H1 (cell line): ENCODE measurements around the gene AIG1. TPM values are rescaled to one million over a fixed set of nuclear protein-coding genes. Genes with fewer than 3 reads are reported as not detected.

Experiments
- CTCF ChIA-PET: fragments of 300-600 bp; sonication (Branson Sonifier 250); formaldehyde crosslinking; loops from one replicate; lab custom pipeline; 2021; ENCODE audit not compliant: partially characterized antibody; lab: Charles Lee
- POLR2A ChIA-PET: fragments of 300-600 bp; sonication (Branson Sonifier 250); formaldehyde crosslinking; loops from one replicate; lab custom pipeline; 2021; ENCODE audit warnings: inconsistent platforms; ENCODE audit not compliant: partially characterized antibody; lab: Charles Lee
- DNase-seq, 2 experiments: peaks; one replicate each; pipeline versions ENCODE4 v3.0.0 to v3.0.0-alpha.2; 2010 to 2022; ENCODE audit warnings: low spot score in 2 of 2, low read depth in 1 of 2, mixed read lengths in 1 of 2
- FAIRE-seq: peaks from 2 replicates; lab custom pipeline; 2011; peaks lifted over from hg19 to GRCh38; lab: Jason Lieb, UNC
- H2AFZ ChIP-seq: 2 replicates; pipeline ENCODE4 v1.8.1; 2012; ENCODE audit warnings: low read length, inconsistent platforms
- H2AK5ac ChIP-seq: 2 replicates; pipeline ENCODE4 v1.6.1; 2013; ENCODE audit warnings: low read depth, low read length
- H2BK120ac ChIP-seq: replicated peaks from 2 replicates; pipeline ENCODE3; 2013; ENCODE audit warnings: low read depth, low read length, inconsistent platforms
- H2BK12ac ChIP-seq: 2 replicates; pipeline ENCODE4 v1.6.1; 2013; ENCODE audit warnings: low read depth, low read length
- H2BK15ac ChIP-seq: 2 replicates; pipeline ENCODE4 v1.6.1; 2013; ENCODE audit warnings: low read length
- H2BK20ac ChIP-seq: 2 replicates; pipeline ENCODE4 v1.6.1; 2013; ENCODE audit warnings: low read length
- H2BK5ac ChIP-seq: 2 replicates; pipeline ENCODE4 v1.6.1; 2013; ENCODE audit warnings: low read depth, low read length
- H3K14ac ChIP-seq: 2 replicates; pipeline ENCODE4 v1.6.1; 2013; ENCODE audit warnings: inconsistent platforms; ENCODE audit not compliant: insufficient read length
- H3K18ac ChIP-seq: 2 replicates; pipeline ENCODE4 v1.6.1; 2013; ENCODE audit warnings: low read length; ENCODE audit errors: extremely low read depth
- H3K23ac ChIP-seq: 2 replicates; pipeline ENCODE4 v1.6.1; 2013; ENCODE audit warnings: inconsistent platforms; ENCODE audit not compliant: insufficient read length
- H3K23me2 ChIP-seq: 2 replicates; pipeline ENCODE4 v1.6.1; 2013; ENCODE audit warnings: low read depth, low read length
- H3K27ac ChIP-seq: 2 replicates; pipeline ENCODE4 v1.6.1; 2011; ENCODE audit warnings: low read depth, low read length, inconsistent platforms
- H3K27me3 ChIP-seq, 4 experiments: replicated peaks in 1 of 4; 1 replicate in 1 of 4; 2 replicates in 3 of 4; pipeline versions ENCODE4 v1.6.1 to v1.8.1; 2011 to 2013; ENCODE audit warnings: low read length in 3 of 4, mild to moderate bottlenecking in 3 of 4, inconsistent platforms in 2 of 4, mixed read lengths in 2 of 4, moderate library complexity in 1 of 4; ENCODE audit not compliant: control insufficient read depth in 3 of 4, insufficient read depth in 3 of 4; ENCODE audit errors: extremely low read depth in 1 of 4
- H3K36me3 ChIP-seq, 4 experiments: 2 replicates each; pipeline versions ENCODE4 v1.6.1 to v1.8.1; 2011 to 2013; ENCODE audit warnings: mild to moderate bottlenecking in 4 of 4, low read length in 3 of 4, moderate library complexity in 2 of 4, control low read depth in 1 of 4, inconsistent platforms in 1 of 4; ENCODE audit not compliant: insufficient read depth in 4 of 4, control insufficient read depth in 2 of 4
- H3K4ac ChIP-seq: replicated peaks from 2 replicates; pipeline ENCODE3; 2013; ENCODE audit warnings: low read length, low read depth, mixed read lengths, inconsistent platforms; ENCODE audit not compliant: insufficient read length
- H3K4me1 ChIP-seq, 4 experiments: replicated peaks in 1 of 4; 1 replicate in 1 of 4; 2 replicates in 3 of 4; pipeline versions ENCODE4 v1.6.1 to v1.8.1; 2011 to 2013; ENCODE audit warnings: low read length in 3 of 4, inconsistent platforms in 2 of 4, mixed read lengths in 1 of 4; ENCODE audit not compliant: insufficient read depth in 4 of 4, control insufficient read depth in 3 of 4
- H3K4me2 ChIP-seq, 2 experiments: 2 replicates each; pipeline versions ENCODE4 v1.6.1 to v1.8.1; 2011 to 2013; ENCODE audit warnings: low read depth in 2 of 2, low read length in 2 of 2, control low read depth in 1 of 2, inconsistent platforms in 1 of 2, mild to moderate bottlenecking in 1 of 2; ENCODE audit not compliant: insufficient read depth in 1 of 2
- H3K4me3 ChIP-seq, 4 experiments: fragments of 200-600, 300-600 bp in 1 of 4; sonication (generic), shearing (Covaris generic), sonication (Bioruptor Twin) in 1 of 4; 2 replicates each; pipeline versions ENCODE4 v1.5.1 to v1.8.1; 2011 to 2016; ENCODE audit warnings: low read length in 4 of 4, low read depth in 3 of 4, control low read depth in 2 of 4, inconsistent platforms in 2 of 4, mild to moderate bottlenecking in 2 of 4, mixed read lengths in 1 of 4, moderate library complexity in 1 of 4; ENCODE audit not compliant: insufficient read depth in 2 of 4; ENCODE audit errors: extremely low read depth in 1 of 4
- H3K56ac ChIP-seq: replicated peaks from 2 replicates; pipeline ENCODE3; 2013; ENCODE audit warnings: low read depth, mild to moderate bottlenecking, mixed read lengths, low read length, inconsistent platforms; ENCODE audit not compliant: insufficient read length
- H3K79me1 ChIP-seq: 2 replicates; pipeline ENCODE4 v1.6.1; 2013; ENCODE audit warnings: low read depth, low read length, control low read depth
- H3K79me2 ChIP-seq, 2 experiments: 2 replicates each; pipeline versions ENCODE4 v1.6.1 to v1.8.1; 2012 to 2013; ENCODE audit warnings: low read length in 2 of 2, mild to moderate bottlenecking in 2 of 2, inconsistent platforms in 1 of 2; ENCODE audit not compliant: insufficient read depth in 2 of 2, control insufficient read depth in 1 of 2
- H3K9ac ChIP-seq, 4 experiments: replicated peaks in 1 of 4; 1 replicate in 1 of 4; 2 replicates in 3 of 4; pipeline versions ENCODE4 v1.6.1 to v1.8.1; 2011 to 2013; ENCODE audit warnings: low read depth in 3 of 4, low read length in 3 of 4, control low read depth in 2 of 4, mild to moderate bottlenecking in 2 of 4, moderate library complexity in 2 of 4, inconsistent platforms in 1 of 4; ENCODE audit errors: extremely low read depth in 1 of 4
- H3K9me3 ChIP-seq, 2 experiments: 2 replicates each; pipeline versions ENCODE4 v1.6.1 to v1.8.1; 2012 to 2013; ENCODE audit warnings: mild to moderate bottlenecking in 2 of 2, moderate library complexity in 2 of 2, control low read depth in 1 of 2, inconsistent platforms in 1 of 2, low read depth in 1 of 2, low read length in 1 of 2, mixed read lengths in 1 of 2; ENCODE audit not compliant: insufficient read depth in 2 of 2
- H4K20me1 ChIP-seq, 2 experiments: replicated peaks in 1 of 2; 2 replicates each; pipeline versions ENCODE3 to v1.8.1; 2011 to 2013; ENCODE audit warnings: inconsistent platforms in 2 of 2, low read length in 2 of 2, mild to moderate bottlenecking in 1 of 2; ENCODE audit not compliant: insufficient read depth in 2 of 2, control insufficient read depth in 1 of 2
- H4K5ac ChIP-seq: 2 replicates; pipeline ENCODE4 v1.6.1; 2013; ENCODE audit warnings: low read length, low read depth, mixed read lengths, inconsistent platforms; ENCODE audit not compliant: insufficient read length
- H4K8ac ChIP-seq: 2 replicates; pipeline ENCODE4 v1.8.0; 2013; ENCODE audit warnings: mild to moderate bottlenecking, moderate library complexity, low read length, inconsistent platforms; ENCODE audit not compliant: insufficient read depth; ENCODE audit errors: extremely low read depth
- H4K91ac ChIP-seq: replicated peaks from 2 replicates; pipeline ENCODE3; 2013; ENCODE audit warnings: low read length, mixed read lengths, inconsistent platforms; ENCODE audit not compliant: insufficient read length
- NRF1 ChIP-seq: IDR thresholded peaks from 2 replicates; pipeline ENCODE4 v1.6.1; 2011; ENCODE audit warnings: mild to moderate bottlenecking, low read depth, low read length, improper control_type of control experiment
- PHF8 ChIP-seq: fragments of 200-600 bp; sonication (generic); conservative IDR thresholded peaks from 2 replicates; pipeline ENCODE4 v1.7.1; 2012; ENCODE audit warnings: low read depth, mild to moderate bottlenecking, inconsistent platforms, low read length, moderate library complexity
- RBBP5 ChIP-seq: IDR thresholded peaks from 2 replicates; pipeline ENCODE4 v1.7.1; 2012; ENCODE audit warnings: low read depth, mild to moderate bottlenecking, inconsistent platforms, low read length, moderate library complexity, borderline replicate concordance
- whole genome bisulfite sequencing, 2 experiments: shearing (Covaris generic) in 1 of 2; methylation state at CpG; one replicate each; pipeline versions ENCODE4 v1.1.6 to v1.1.7; 2013 to 2015; ENCODE audit warnings: low lambda C conversion rate in 2 of 2, mixed read lengths in 2 of 2, inconsistent platforms in 1 of 2, low coverage in 1 of 2, missing lambda C conversion rate in 1 of 2; ENCODE audit not compliant: insufficient replicate concordance in 2 of 2, insufficient coverage in 1 of 2, insufficient read length in 1 of 2; ENCODE audit errors: extremely low coverage in 1 of 2, missing lambda C conversion rate in 1 of 2; 5-methylcytosine and 5-hydroxymethylcytosine counted together
- polyA plus RNA-seq, 7 experiments: library from polyadenylated mRNA; depleted of rRNA in 3 of 7; stranded (reverse) in 5 of 7; unstranded in 2 of 7; fragments of >200 nt in 5 of 7; fragments of 200-250 nt in 2 of 7; gene quantifications; 1 replicate in 5 of 7; 2 replicates in 1 of 7; 4 replicates in 1 of 7; pipeline versions ENCODE4 v1.2.1 to v1.2.3, GENCODE V29; 2011 to 2013; ENCODE audit warnings: missing spikeins in 2 of 7, mixed read lengths in 2 of 7
- total RNA-seq: library from RNA; stranded (reverse); fragmentation: NEBNext Ultra II Directional; extraction: Animal tissue kit (Norgen Biotek cat#: 25700); gene quantifications from 2 replicates; pipeline ENCODE4 v1.2.1, GENCODE V29; 2021

Gene AIG1
- total and polyA plus RNA-seq, 2 of the 8 experiments (the other 6 are each of a cell fraction or from before 2014, with no cell fraction given) = 56.6 to 58.4 TPM

- no peak for FAIRE-seq
- no peak overlapping the region for H3K56ac ChIP-seq
These were observed 4.8 kb upstream of the AIG1 start for GRCh38 chr6:143055891-143056290.

More at GRCh38 chr6:143055891-143056290, 4.8 kb upstream of the AIG1 start:
- Histone ChIP-seq H3K79me2 (no peaks in the 10 kb centered on the region), H2BK15ac (no peak overlapping the region; the same call in 1 of the 2 replicates), H3K4me3 (no peak overlapping the region), H3K36me3 (no peaks in the 10 kb centered on the region), H2BK20ac (0 out of 2 replicates have a peak overlapping the region, but pooled peaks have one; percentile 3), H3K23ac (no peak overlapping the region), H3K4ac (no peak overlapping the region), H3K4me2 (no peak overlapping the region), H3K23me2 (peaks cover 3% of the 10 kb centered on the region), H4K91ac (no peak overlapping the region), H3K9ac (no peak overlapping the region), H4K8ac (no peak overlapping the region), H3K27ac (no peak overlapping the region), H3K9me3 (no peaks in the 10 kb centered on the region), H3K79me1 (no peaks in the 10 kb centered on the region), H2BK120ac (no peak overlapping the region), H2AK5ac (no peak overlapping the region), H2BK5ac (no peak overlapping the region), H3K4me1 (peaks cover 0 to 10% (median 1%) of the 10 kb centered on the region in 4 experiments; a peak in 4 of 7 replicates), H3K18ac (0 out of 2 replicates have a peak overlapping the region, but pooled peaks have one; percentile 38), H4K20me1 (no peaks in the 10 kb centered on the region), H2AFZ (no peak overlapping the region), H4K5ac (no peak overlapping the region), H3K27me3 (no peaks in the 10 kb centered on the region), H3K14ac (no peak overlapping the region), H2BK12ac (0 out of 2 replicates have a peak overlapping the region, but pooled peaks have one; percentile 13)
- ChIA-PET POLR2A (no interaction called here), CTCF (interaction anchor here (0.9 kb wide), 1 partner anchor 371 kb away, joined by 3 read pairs; no protein-coding TSS in a partner anchor)
- no peak for DNase-seq
- WGBS, 2 experiments = 74% methylated on average over 4 of the region's 4 CpGs; no CpG with 5 or more reads in 1 of the 2 experiments
- TF ChIP-seq RBBP5 = no peak
- no peak for TF ChIP-seq PHF8
- no peak for TF ChIP-seq NRF1
